Measurements from ENCODE around the gene ATOH8. TPM values are rescaled to one million over a fixed set of nuclear protein-coding genes. Genes with fewer than 3 reads are reported as not detected.

The ATOH8 gene
- total RNA-seq, 4 donors from 2014 or later = 13.2 to 83.0 (median 45.3) TPM

DNA sequence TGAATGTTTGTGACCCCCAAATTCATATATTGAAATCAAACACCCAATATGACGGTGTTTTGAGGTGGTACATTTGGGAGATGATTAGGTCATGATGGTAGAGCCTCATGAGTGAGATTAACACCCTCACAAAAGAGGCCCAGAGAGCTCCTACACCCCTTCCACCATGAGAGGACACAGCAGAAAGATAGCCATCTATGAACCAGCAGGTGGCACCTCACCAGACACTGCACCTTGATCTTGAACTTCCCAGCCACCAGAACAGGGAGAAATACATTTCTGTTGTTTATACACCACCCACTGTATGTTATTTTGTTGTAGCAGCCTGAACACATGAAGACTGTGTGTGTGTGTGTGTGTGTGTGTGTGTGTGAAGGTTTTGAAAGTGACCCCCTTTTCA is 76.9 kb downstream of the ATOH8 start:
- no peaks in the 10 kb centered on the region for H3K27me3 ChIP-seq
- H3K9me3 ChIP-seq = no peaks in the 10 kb centered on the region
- intact Hi-C loops (cut with DNase I; ENCODE audit: low total_unique reads) = no loop called here
- DNase-seq = no peak
- no peak overlapping the region for H3K27ac ChIP-seq
- H3K4me1 ChIP-seq = no peaks in the 10 kb centered on the region
- TF ChIP-seq CTCF (IDR thresholded peaks at IDR 0.05) (no peak), POLR2A (IDR thresholded peaks at IDR 0.05) (no peak)
- H3K36me3 ChIP-seq = no peaks in the 10 kb centered on the region
- H3K4me3 ChIP-seq = no peak overlapping the region

GRCh38 chr2:85831735-85832134 is 77.9 kb downstream of the ATOH8 start:
- Histone ChIP-seq H3K36me3 (no peaks in the 10 kb centered on the region), H3K27me3 (no peaks in the 10 kb centered on the region), H3K9me3 (no peaks in the 10 kb centered on the region), H3K4me1 (no peaks in the 10 kb centered on the region), H3K4me3 (no peak overlapping the region), H3K27ac (no peak overlapping the region)
- DNase-seq = no peak
- TF ChIP-seq POLR2A (IDR thresholded peaks at IDR 0.05) (no peak), CTCF (IDR thresholded peaks at IDR 0.05) (no peak)
- intact Hi-C loops (cut with DNase I; ENCODE audit: low total_unique reads) = no loop called here

DNA sequence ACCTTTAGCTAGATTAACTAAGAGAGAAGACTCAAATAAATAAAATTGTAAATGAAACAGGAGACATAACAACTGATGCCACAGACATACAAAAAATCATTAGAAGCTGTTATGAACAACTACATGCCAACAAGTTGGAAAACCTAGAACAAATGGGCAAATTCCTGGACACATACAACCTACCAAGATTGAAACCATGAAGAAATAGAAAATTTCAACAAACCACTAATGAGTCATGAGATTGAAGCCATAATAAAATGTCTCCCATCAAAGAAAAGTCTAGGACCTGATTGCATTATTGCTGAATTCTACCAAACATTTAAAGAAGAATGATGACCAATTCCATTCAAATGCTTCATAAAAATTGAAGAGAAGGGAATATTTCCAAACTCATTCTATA is 80.7 kb downstream of the ATOH8 start:
- no peak overlapping the region for H3K27ac ChIP-seq

More for the DNA sequence above, 80.7 kb downstream of the ATOH8 start:
- TF ChIP-seq CTCF (IDR thresholded peaks at IDR 0.05) (no peak), POLR2A (IDR thresholded peaks at IDR 0.05) (no peak)
- Histone ChIP-seq H3K4me1 (no peaks in the 10 kb centered on the region), H3K36me3 (no peaks in the 10 kb centered on the region), H3K4me3 (no peak overlapping the region), H3K9me3 (no peaks in the 10 kb centered on the region), H3K27me3 (no peaks in the 10 kb centered on the region)
- no peak for DNase-seq
- intact Hi-C loops (cut with DNase I; ENCODE audit: low total_unique reads) = no loop called here

Small RNAs within 50 kb of the gene (microRNA-seq; reads per million reads assigned to microRNA genes)
- not detected for gene MIR6071 (ENCODE audit: borderline microRNAs expressed, borderline replicate concordance)

Small RNAs within 50 kb of the gene (small RNA-seq; reads per million reads assigned to genes)
- gene MIR6071 = not detected
- not detected for gene RN7SKP83
- gene RNU1-38P = not detected

Other genes with a start within 250 kb of the ATOH8 start
- 100 to 1,000 TPM in 3 of 4 donors, 10 to 100 TPM in 1; 77.1 to 249 (median 108) TPM for gene MAT2A, start 214.8 kb upstream of the ATOH8 start, total RNA-seq
- gene GGCX, start 192.5 kb upstream of the ATOH8 start, total RNA-seq = 10 to 100 TPM; 14.1 to 54.1 (median 37.9) TPM
- gene VAMP8, start 176.4 kb upstream of the ATOH8 start, total RNA-seq = 10 to 100 TPM in 1 of 4 donors, 1 to 10 TPM in 2, not detected in 1; 1.3 to 12.3 (median 5.2) TPM
- 100 to 1,000 TPM in 2 of 4 donors, 10 to 100 TPM in 2; 25.6 to 197 (median 99.5) TPM for gene VAMP5, start 169.6 kb upstream of the ATOH8 start, total RNA-seq
- 100 to 1,000 TPM in 2 of 4 donors, 10 to 100 TPM in 2; 53.0 to 362 (median 175) TPM for gene RNF181, start 158.2 kb upstream of the ATOH8 start, total RNA-seq
- gene TMEM150A, start 151.3 kb upstream of the ATOH8 start, total RNA-seq = 10 to 100 TPM in 1 of 4 donors, 1 to 10 TPM in 2, not detected in 1; 2.6 to 24.1 (median 7.8) TPM
- gene C2orf68, start 141.9 kb upstream of the ATOH8 start, total RNA-seq = 10 to 100 TPM; 19.0 to 44.8 (median 28.2) TPM
- gene USP39, start 137.8 kb upstream of the ATOH8 start, total RNA-seq = 100 to 1,000 TPM in 2 of 4 donors, 10 to 100 TPM in 2; 38.6 to 215 (median 106) TPM
- gene SFTPB, start 85.8 kb upstream of the ATOH8 start, total RNA-seq = 1 to 10 TPM in 1 of 4 donors, not detected in 3; 1.4 TPM
- gene GNLY, start 59.6 kb upstream of the ATOH8 start, total RNA-seq = 1 to 10 TPM in 2 of 4 donors, under 1 TPM in 1, not detected in 1; 0.48 to 5.9 (median 4.8) TPM
- 10 to 100 TPM; 12.3 to 52.9 (median 32.9) TPM for gene ST3GAL5, start 135.0 kb downstream of the ATOH8 start, total RNA-seq

Data from uterus (tissue), 4 donors.